CD4-positive, alpha-beta T cell treated with Interleukin-17A for 4 hours (primary cell): ENCODE measurements around the gene CAVIN1.
"Not testable (repeated sequence)": the region's sequence is repeated elsewhere in the genome, so short reads cannot be mapped to it uniquely, and the experiment has no call there.

Experiments used
- DNase-seq: peaks from one replicate; pipeline ENCODE4 v3.0.0-alpha.2; 2020; ENCODE audit warnings: mixed read lengths

The CAVIN1 gene

GRCh38 chr17:42404326-42405055 lies 18.6 kb downstream of the CAVIN1 start:
- no peak for DNase-seq

GRCh38 chr17:42403150-42403549 lies 19.9 kb downstream of the CAVIN1 start:
- peak; percentile 61 for DNase-seq

GRCh38 chr17:42402117-42402516 lies 20.9 kb downstream of the CAVIN1 start:
- DNase-seq, result no peak

GRCh38 chr17:42400844-42401375 lies 22.1 kb downstream of the CAVIN1 start:
- DNase-seq, result not testable (repeated sequence)

- peak; percentile 9 for DNase-seq
Observed at GRCh38 chr17:42399948-42400843, 22.9 kb downstream of the CAVIN1 start.

- DNase-seq, result no peak
Observed at GRCh38 chr17:42399121-42399520, 23.9 kb downstream of the CAVIN1 start.

- not testable (repeated sequence) for DNase-seq
Observed at GRCh38 chr17:42395601-42396000, 27.5 kb downstream of the CAVIN1 start.

- no peak for DNase-seq
Observed at GRCh38 chr17:42394838-42395237, 28.2 kb downstream of the CAVIN1 start.

GRCh38 chr17:42392692-42393415 lies 30.2 kb downstream of the CAVIN1 start:
- no peak for DNase-seq

GRCh38 chr17:42391439-42391838 lies 31.6 kb downstream of the CAVIN1 start:
- DNase-seq, result not testable (repeated sequence)

GRCh38 chr17:42389899-42390298 lies 33.2 kb downstream of the CAVIN1 start:
- DNase-seq, result no peak

GRCh38 chr17:42389135-42389417 lies 34.0 kb downstream of the CAVIN1 start:
- DNase-seq, result no peak

- peak; percentile 100 for DNase-seq
Observed at GRCh38 chr17:42388381-42389134, 34.5 kb downstream of the CAVIN1 start, which contains the start of gene STAT3. TSS of gene STAT3 (minus strand) at chr17:42388442. CDS start at chr17:42348516, 39,926 bp downstream.

GRCh38 chr17:42387661-42388380 lies 35.2 kb downstream of the CAVIN1 start:
- DNase-seq, result peak; percentile 35

GRCh38 chr17:42386777-42387657 lies 36.0 kb downstream of the CAVIN1 start:
- DNase-seq, result peak; percentile 14

GRCh38 chr17:42381898-42382297 lies 41.2 kb downstream of the CAVIN1 start:
- DNase-seq, result no peak

GRCh38 chr17:42380935-42381334 lies 42.1 kb downstream of the CAVIN1 start:
- DNase-seq, result no peak

- no peak for DNase-seq
Observed at GRCh38 chr17:42378959-42379594, 44.0 kb downstream of the CAVIN1 start.

- DNase-seq, result no peak
Observed at GRCh38 chr17:42378359-42378958, 44.6 kb downstream of the CAVIN1 start.

GRCh38 chr17:42373896-42374295 lies 49.2 kb downstream of the CAVIN1 start:
- no peak for DNase-seq
